A673 (cell line): Measurements from ENCODE around the gene MTX3.

ENCODE experiments used
- CTCF ChIP-seq: fragments of 300-800, 200-600 bp; sonication (generic); conservative IDR thresholded peaks from 2 replicates; pipeline ENCODE4 v1.5.1; 2017; ENCODE audit warnings: low read depth, mild to moderate bottlenecking, antibody characterized with exemption, low read length, moderate library complexity, mixed read lengths
- EZH2 ChIP-seq: fragments of 200-600 bp; sonication (generic); IDR thresholded peaks from 2 replicates; pipeline ENCODE4 v1.6.1; 2017; ENCODE audit warnings: borderline replicate concordance, low read depth, mild to moderate bottlenecking, mixed read lengths, antibody characterized with exemption, low read length; ENCODE audit not compliant: poor library complexity, severe bottlenecking

- no peak for TF ChIP-seq CTCF
- no peak for TF ChIP-seq EZH2
Observed at GRCh38 chr5:79955356-79955895, 35.6 kb downstream of the MTX3 start.
